Stimulated activated CD8-positive, alpha-beta memory T cell treated with anti-CD3 and anti-CD28 coated beads, Interleukin-7, amount 100 ng/mL, for 48 hours (primary cell): ENCODE results near the gene LYRM4.

Source experiments
- DNase-seq, 2 donors: peaks; one replicate each; pipeline ENCODE4 v3.0.0-alpha.2; 2020; ENCODE audit warnings: low read depth in 1 of 2; ENCODE audit errors: extremely low read depth in 1 of 2

The LYRM4 gene

GRCh38 chr6:5059036-5059896 lies 201.5 kb downstream of the LYRM4 start:
- DNase-seq: no peak
